ENCODE results near the gene SRGAP3. TPM values are rescaled to one million over a fixed set of nuclear protein-coding genes. Genes with fewer than 3 reads are reported as not detected.

SRGAP3 gene
- polyA plus RNA-seq, 3 donors, result 0.27 to 1.3 (median 0.87) TPM

DNA sequence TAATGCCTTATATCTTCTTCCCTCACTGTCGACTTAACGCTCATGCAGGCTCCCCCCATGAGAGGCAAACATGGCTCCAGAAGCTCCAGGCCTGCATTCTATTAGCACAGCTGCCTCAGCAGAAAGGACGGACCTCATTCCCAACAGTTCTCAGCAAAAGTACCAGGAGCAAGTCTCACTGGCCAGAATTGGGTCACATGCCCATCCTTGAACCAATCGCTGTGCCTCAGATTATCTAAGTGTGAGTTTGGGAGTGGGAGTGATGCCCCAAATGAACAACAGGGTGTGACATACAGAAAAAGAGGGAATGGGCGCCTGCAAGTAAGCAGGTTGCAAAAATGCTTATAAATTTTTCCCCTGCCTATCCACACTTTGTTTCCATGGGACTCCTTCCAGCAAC lies 281.9 kb downstream of the SRGAP3 start:
- H3K4me1 Mint-ChIP-seq, result peaks cover 20% of the 10 kb centered on the region
- TF ChIP-seq, protein P1, sequence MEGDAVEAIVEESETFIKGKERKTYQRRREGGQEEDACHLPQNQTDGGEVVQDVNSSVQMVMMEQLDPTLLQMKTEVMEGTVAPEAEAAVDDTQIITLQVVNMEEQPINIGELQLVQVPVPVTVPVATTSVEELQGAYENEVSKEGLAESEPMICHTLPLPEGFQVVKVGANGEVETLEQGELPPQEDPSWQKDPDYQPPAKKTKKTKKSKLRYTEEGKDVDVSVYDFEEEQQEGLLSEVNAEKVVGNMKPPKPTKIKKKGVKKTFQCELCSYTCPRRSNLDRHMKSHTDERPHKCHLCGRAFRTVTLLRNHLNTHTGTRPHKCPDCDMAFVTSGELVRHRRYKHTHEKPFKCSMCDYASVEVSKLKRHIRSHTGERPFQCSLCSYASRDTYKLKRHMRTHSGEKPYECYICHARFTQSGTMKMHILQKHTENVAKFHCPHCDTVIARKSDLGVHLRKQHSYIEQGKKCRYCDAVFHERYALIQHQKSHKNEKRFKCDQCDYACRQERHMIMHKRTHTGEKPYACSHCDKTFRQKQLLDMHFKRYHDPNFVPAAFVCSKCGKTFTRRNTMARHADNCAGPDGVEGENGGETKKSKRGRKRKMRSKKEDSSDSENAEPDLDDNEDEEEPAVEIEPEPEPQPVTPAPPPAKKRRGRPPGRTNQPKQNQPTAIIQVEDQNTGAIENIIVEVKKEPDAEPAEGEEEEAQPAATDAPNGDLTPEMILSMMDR (IDR thresholded peaks at IDR 0.05), result no peak
- Histone ChIP-seq H2AFZ (ENCODE audit: insufficient read depth, low read depth, low read length, poor library complexity, severe bottlenecking) (no peak overlapping the region), H3K4me2 (replicated peaks; ENCODE audit: extremely low read depth, low read length, poor library complexity, severe bottlenecking) (no peak overlapping the region), H3K9me3 (replicated peaks in 1 of 2; ENCODE audit: control insufficient read depth in 1 of 2, insufficient read depth in 1 of 2, low read length in 2 of 2) (no peaks in the 10 kb centered on the region), H3K4me3 (replicated peaks in 1 of 3; ENCODE audit: low read depth in 2 of 3, low read length in 3 of 3) (no peak overlapping the region), H3K79me2 (ENCODE audit: insufficient read depth, low read length) (peaks cover 7% of the 10 kb centered on the region), H3K36me3 (replicated peaks in 1 of 2; ENCODE audit: control insufficient read depth in 1 of 2, insufficient read depth in 2 of 2, low read length in 2 of 2) (no peaks in the 10 kb centered on the region), H3K9ac (ENCODE audit: insufficient read depth, low read length, poor library complexity, severe bottlenecking) (no peak overlapping the region), H3K4me1 (ENCODE audit: control insufficient read depth in 1 of 2, insufficient read depth in 2 of 2, low read length in 2 of 2) (peaks cover 10 to 12% of the 10 kb centered on the region in 2 donors), H3K27me3 (ENCODE audit: control insufficient read depth in 2 of 2, insufficient read depth in 2 of 2, low read length in 2 of 2) (no peaks in the 10 kb centered on the region), H4K20me1 (ENCODE audit: insufficient read depth, low read length) (no peaks in the 10 kb centered on the region), H3K27ac (ENCODE audit: low read depth in 1 of 2, low read length in 2 of 2) (no peak overlapping the region)
- H3K27me3 Mint-ChIP-seq (ENCODE audit: low read depth in 3 of 3), result peaks cover 7 to 16% (median 9%) of the 10 kb centered on the region in 3 donors
- H3K4me3 Mint-ChIP-seq, result no peak overlapping the region
- no peaks in the 10 kb centered on the region for H3K36me3 Mint-ChIP-seq
- H3K27ac Mint-ChIP-seq, result no peak overlapping the region
- H3K9me3 Mint-ChIP-seq, result no peaks in the 10 kb centered on the region
- WGBS (ENCODE audit: insufficient coverage), result 88% methylated on average over 2 of the region's 5 CpGs
- intact Hi-C loops (cut with micrococcal nuclease), result no loop called here
- no peak for DNase-seq

DNA sequence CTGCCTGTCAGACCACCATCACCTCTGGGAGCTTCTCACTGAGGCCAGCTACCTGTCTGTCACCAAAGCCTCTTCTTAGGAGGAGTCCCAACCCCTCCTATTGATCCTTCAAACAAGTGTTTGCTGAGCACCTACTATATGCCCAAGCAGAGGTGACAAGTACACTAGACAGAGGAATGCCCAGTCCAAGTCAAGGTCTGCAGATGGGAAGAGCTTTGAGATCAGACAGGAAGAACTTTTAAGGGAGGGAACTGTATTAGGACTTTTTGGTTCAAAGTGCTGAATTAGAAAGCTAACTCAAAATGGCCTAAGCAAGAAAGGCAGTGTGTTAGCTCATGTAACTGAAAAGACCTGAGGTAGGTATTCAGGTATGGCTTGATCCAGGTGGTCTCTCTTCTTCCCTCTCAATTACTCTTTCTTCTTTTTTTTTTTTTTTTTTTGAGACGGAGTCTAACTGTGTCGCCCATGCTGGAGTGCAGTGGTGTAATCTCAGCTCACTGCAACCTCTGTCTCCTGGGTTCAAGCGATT lies 282.6 kb downstream of the SRGAP3 start:
- H3K27me3 Mint-ChIP-seq (ENCODE audit: low read depth in 3 of 3), result peaks cover 7 to 16% (median 7%) of the 10 kb centered on the region in 3 donors
- Histone ChIP-seq H3K4me3 (replicated peaks in 1 of 3; ENCODE audit: low read depth in 2 of 3, low read length in 3 of 3) (no peak overlapping the region), H3K4me1 (ENCODE audit: control insufficient read depth in 1 of 2, insufficient read depth in 2 of 2, low read length in 2 of 2) (peaks cover 14 to 17% of the 10 kb centered on the region in 2 donors), H3K27ac (ENCODE audit: low read depth in 1 of 2, low read length in 2 of 2) (no peak overlapping the region), H3K4me2 (replicated peaks; ENCODE audit: extremely low read depth, low read length, poor library complexity, severe bottlenecking) (no peak overlapping the region), H4K20me1 (ENCODE audit: insufficient read depth, low read length) (no peaks in the 10 kb centered on the region), H2AFZ (ENCODE audit: insufficient read depth, low read depth, low read length, poor library complexity, severe bottlenecking) (no peak overlapping the region), H3K9ac (ENCODE audit: insufficient read depth, low read length, poor library complexity, severe bottlenecking) (no peak overlapping the region), H3K27me3 (ENCODE audit: control insufficient read depth in 2 of 2, insufficient read depth in 2 of 2, low read length in 2 of 2) (no peaks in the 10 kb centered on the region), H3K36me3 (replicated peaks in 1 of 2; ENCODE audit: control insufficient read depth in 1 of 2, insufficient read depth in 2 of 2, low read length in 2 of 2) (no peaks in the 10 kb centered on the region), H3K79me2 (ENCODE audit: insufficient read depth, low read length) (peaks cover 13% of the 10 kb centered on the region), H3K9me3 (replicated peaks in 1 of 2; ENCODE audit: control insufficient read depth in 1 of 2, insufficient read depth in 1 of 2, low read length in 2 of 2) (no peaks in the 10 kb centered on the region)
- TF ChIP-seq, protein P1 (IDR thresholded peaks at IDR 0.05), result no peak
- no peaks in the 10 kb centered on the region for H3K9me3 Mint-ChIP-seq
- WGBS (ENCODE audit: insufficient coverage), result 100% methylated on average over 1 of the region's 3 CpGs
- H3K4me1 Mint-ChIP-seq, result peaks cover 25% of the 10 kb centered on the region
- H3K36me3 Mint-ChIP-seq, result no peaks in the 10 kb centered on the region
- intact Hi-C loops (cut with micrococcal nuclease), result no loop called here
- H3K4me3 Mint-ChIP-seq, result no peak overlapping the region
- no peak for DNase-seq
- peak overlapping the region in 1 of 7 donors; percentile 1 for H3K27ac Mint-ChIP-seq

Data from CD14-positive monocyte (primary cell).